ENCODE results near the gene TGFBRAP1.

TGFBRAP1 gene

GRCh38 chr2:105329561-105330495 lies at the start of gene TGFBRAP1:
Gene TGFBRAP1, minus strand, starts transcription at chr2:105329735. Its CDS starts 21,434 bp downstream, at chr2:105308301.
- peak in 34 of 51 donors; percentile 6 to 75 (median 46) for DNase-seq

- no peak for DNase-seq
Measured at GRCh38 chr2:105378921-105379383, 49.4 kb upstream of the TGFBRAP1 start.

GRCh38 chr2:105378276-105378840 lies 48.8 kb upstream of the TGFBRAP1 start:
- no peak for DNase-seq

- DNase-seq = no peak
Measured at GRCh38 chr2:105377871-105378270, 48.3 kb upstream of the TGFBRAP1 start.

- no peak for DNase-seq
Measured at GRCh38 chr2:105376789-105377240, 47.3 kb upstream of the TGFBRAP1 start.

GRCh38 chr2:105376010-105376409 lies 46.5 kb upstream of the TGFBRAP1 start:
- DNase-seq = no peak

GRCh38 chr2:105375001-105375561 lies 45.5 kb upstream of the TGFBRAP1 start:
- no peak for DNase-seq

GRCh38 chr2:105373895-105374401 lies 44.4 kb upstream of the TGFBRAP1 start:
- DNase-seq = no peak

GRCh38 chr2:105373344-105373781 lies 43.8 kb upstream of the TGFBRAP1 start:
- peak in 15 of 51 donors; percentile 2 to 53 (median 21) for DNase-seq

- DNase-seq = no peak
Measured at GRCh38 chr2:105371810-105372209, 42.3 kb upstream of the TGFBRAP1 start.

GRCh38 chr2:105371156-105371555 lies 41.6 kb upstream of the TGFBRAP1 start:
- no peak for DNase-seq

- DNase-seq = peak in 48 of 51 donors; percentile 10 to 85 (median 58)
Measured at GRCh38 chr2:105369777-105370690, 40.5 kb upstream of the TGFBRAP1 start.

- DNase-seq = no peak
Measured at GRCh38 chr2:105368759-105369408, 39.3 kb upstream of the TGFBRAP1 start.

GRCh38 chr2:105365206-105365605 lies 35.7 kb upstream of the TGFBRAP1 start:
- no peak for DNase-seq

GRCh38 chr2:105364436-105365139 lies 35.1 kb upstream of the TGFBRAP1 start:
- no peak for DNase-seq

GRCh38 chr2:105362862-105363591 lies 33.5 kb upstream of the TGFBRAP1 start:
- peak in 5 of 51 donors; percentile 1 to 12 (median 4) for DNase-seq

- DNase-seq = no peak
Measured at GRCh38 chr2:105361102-105361889, 31.8 kb upstream of the TGFBRAP1 start.

GRCh38 chr2:105358593-105358992 lies 29.1 kb upstream of the TGFBRAP1 start:
- DNase-seq = no peak
